AG10803 (cell line): Measurements from ENCODE around the gene PPM1E.
A peak's percentile ranks its signal among the peaks of the same experiment; 100 is the strongest.
"Not testable (repeated sequence)": the region's sequence is repeated elsewhere in the genome, so short reads cannot be mapped to it uniquely, and the experiment has no call there.

Source experiments
- DNase-seq: peaks from one replicate; pipeline ENCODE4 v3.0.0; 2010; ENCODE audit warnings: low read depth
- H3K4me3 ChIP-seq: 2 replicates; pipeline ENCODE4 v1.5.1; 2011; ENCODE audit warnings: mild to moderate bottlenecking, low read length, control low read depth
- CTCF ChIP-seq: conservative IDR thresholded peaks from 2 replicates; pipeline ENCODE4 v1.5.1; 2011; ENCODE audit warnings: mild to moderate bottlenecking, low read length, control low read depth, inconsistent platforms

Gene PPM1E

DNA sequence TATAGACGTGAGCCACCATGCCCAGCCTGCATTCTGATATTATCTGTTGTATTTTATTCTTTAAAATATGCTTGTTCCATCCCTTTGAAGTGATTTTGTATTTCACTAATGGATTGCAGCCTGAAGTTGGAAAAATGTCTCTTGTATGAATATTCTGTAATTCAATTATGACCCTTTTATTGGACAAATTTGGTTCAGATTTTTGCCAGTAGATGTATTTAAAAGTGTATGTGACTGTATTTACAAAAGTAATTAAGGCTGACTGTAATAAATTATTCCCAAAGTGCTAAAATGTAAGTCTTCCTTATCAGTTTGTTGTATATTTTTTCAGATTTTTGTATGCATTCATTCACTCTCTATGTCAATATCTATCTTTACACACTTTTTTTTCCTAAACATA, 23.8 kb downstream of the PPM1E start:
- no peak for DNase-seq
- no peak for TF ChIP-seq CTCF

GRCh38 chr17:58783380-58783779, 27.7 kb downstream of the PPM1E start:
- no peak for TF ChIP-seq CTCF
- DNase-seq = no peak
- no peak overlapping the region for H3K4me3 ChIP-seq

More for the DNA sequence above, 23.8 kb downstream of the PPM1E start:
- no peak overlapping the region for H3K4me3 ChIP-seq

DNA sequence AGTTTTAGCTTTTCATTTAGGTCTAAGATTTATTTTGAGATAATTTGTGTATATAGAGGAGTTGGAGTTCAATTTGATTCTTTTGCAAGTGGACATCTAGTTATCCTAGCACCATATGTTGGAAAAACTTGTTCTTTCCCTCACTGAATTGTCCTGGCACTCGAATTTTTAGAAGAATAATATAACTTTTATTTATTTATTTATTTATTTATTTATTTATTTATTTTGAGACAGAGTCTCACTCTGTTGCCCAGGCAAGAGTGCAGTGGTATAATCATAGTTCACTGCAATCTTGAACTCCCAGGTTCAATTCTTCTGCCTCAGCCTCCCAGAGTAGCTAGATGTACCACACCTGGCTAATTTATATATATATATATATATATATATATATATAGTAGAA, 29.4 kb downstream of the PPM1E start:
- H3K4me3 ChIP-seq = no peak overlapping the region
- no peak for DNase-seq
- no peak for TF ChIP-seq CTCF

GRCh38 chr17:58786586-58787295, 31.1 kb downstream of the PPM1E start:
- peak; percentile 3; the same call in 1 of the 2 replicates for TF ChIP-seq CTCF
- H3K4me3 ChIP-seq = no peak overlapping the region
- DNase-seq = peak; percentile 85

DNA sequence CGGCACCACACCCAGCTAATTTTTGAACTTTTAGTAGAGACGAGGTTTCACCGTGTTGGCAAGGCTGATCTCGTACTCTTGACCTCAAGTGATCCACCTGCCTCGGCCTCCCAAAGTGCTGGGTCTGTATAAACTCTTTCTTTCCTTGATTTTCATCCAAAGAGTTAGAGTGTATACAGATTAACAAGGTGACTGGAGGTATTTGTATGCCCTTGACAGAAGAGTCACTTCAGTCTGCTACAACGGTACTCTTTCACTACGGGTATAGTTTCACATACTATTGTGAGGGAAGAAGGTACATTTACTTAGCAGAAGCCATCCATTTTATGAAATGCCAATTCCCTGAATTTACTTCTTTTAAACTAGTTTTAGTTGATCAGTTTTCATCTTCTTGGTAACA, 32.5 kb downstream of the PPM1E start:
- H3K4me3 ChIP-seq = no peak overlapping the region
- no peak for TF ChIP-seq CTCF
- DNase-seq = no peak

- no peak for DNase-seq
- H3K4me3 ChIP-seq = no peak overlapping the region
- no peak for TF ChIP-seq CTCF
Observed at GRCh38 chr17:58789160-58789559, 33.5 kb downstream of the PPM1E start.

DNA sequence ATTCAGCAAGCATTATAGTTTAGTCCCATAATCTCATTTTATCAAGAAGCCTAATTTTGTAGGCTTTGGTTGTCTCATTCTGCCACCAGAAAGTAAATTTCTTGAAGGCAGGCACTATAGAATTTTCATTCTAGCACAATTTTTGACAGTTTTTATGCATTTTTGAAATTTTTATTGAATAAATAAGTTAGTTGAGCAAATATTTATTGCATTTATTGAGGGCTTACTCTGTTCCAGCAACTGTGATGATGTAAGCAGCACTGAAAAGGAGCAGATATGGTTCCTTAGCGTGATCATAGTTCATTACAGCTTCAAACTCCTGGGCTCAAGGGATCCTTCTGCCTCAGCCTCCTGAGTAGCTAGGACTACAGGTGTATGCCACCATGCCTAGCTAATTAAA, 34.2 kb downstream of the PPM1E start:
- no peak for TF ChIP-seq CTCF
- DNase-seq = no peak
- no peak overlapping the region for H3K4me3 ChIP-seq

GRCh38 chr17:58794508-58794907, 38.9 kb downstream of the PPM1E start:
- H3K4me3 ChIP-seq, DNase-seq: not testable (repeated sequence)
